K562 (cell line): ENCODE results near the gene FN1.
"Not testable (repeated sequence)": the region's sequence is repeated elsewhere in the genome, so short reads cannot be mapped to it uniquely, and the experiment has no call there.

Experiments
- DLX4 ChIP-seq: fragments of 250-450 bp; sonication (Bioruptor Pico); IDR thresholded peaks from 2 replicates; pipeline ENCODE4 v1.6.1; 2021; ENCODE audit warnings: mild to moderate bottlenecking
- EP300 ChIP-seq: IDR thresholded peaks from 2 replicates; pipeline ENCODE4 v1.6.1; 2012; ENCODE audit warnings: low read length, improper control_type of control experiment
- MAX ChIP-seq: sonication (generic); formaldehyde crosslinking; IDR thresholded peaks from 2 replicates; pipeline ENCODE4 v1.9.0; 2022; ENCODE audit warnings: mild to moderate bottlenecking, missing genetic modification reagents
- NBN ChIP-seq: fragments of 450-650 bp; IDR thresholded peaks from 2 replicates; pipeline ENCODE4 v1.6.1; 2016; ENCODE audit warnings: low read depth, mild to moderate bottlenecking
- NFE2L1 ChIP-seq: fragments of 450-650 bp; IDR thresholded peaks from 2 replicates; pipeline ENCODE4 v1.6.1; 2016; ENCODE audit warnings: missing genetic modification characterization, low read depth, mild to moderate bottlenecking, missing compliant biosample characterization, moderate library complexity, borderline replicate concordance
- TCF7 ChIP-seq: sonication (generic); IDR thresholded peaks from 2 replicates; pipeline ENCODE4 v1.6.1; 2016; ENCODE audit warnings: antibody characterized with exemption, borderline replicate concordance

- TF ChIP-seq TCF7; EP300; NBN; NFE2L1 (tag); DLX4 (CRISPR knock-in tag); MAX (CRISPR knock-in tag): not testable (repeated sequence)
These were observed 124.6 kb downstream of the FN1 start for GRCh38 chr2:215311259-215311624.
